HCT116 (cell line): ENCODE results near the gene ALKBH1. TPM values are rescaled to one million over a fixed set of nuclear protein-coding genes. Genes with fewer than 3 reads are reported as not detected.

Source experiments
- ATAC-seq: fragments of 200-7000 bp; cut with Tn5 transposase; 2 replicates; pipeline ENCODE4 v1.9.1; 2020; ENCODE audit warnings: mild to moderate bottlenecking, moderate library complexity
- BruUV-seq: library from RNA; stranded (reverse); fragments of 400-500 nt; replicated peaks from 2 replicates; lab custom pipeline; 2021; lab: Mats Ljungman, UMichigan
- CTCF ChIA-PET: fragments of 300-600 bp; sonication (Branson Sonifier 250); formaldehyde crosslinking; loops from one replicate; lab custom pipeline; 2021; ENCODE audit warnings: antibody characterized with exemption; lab: Charles Lee
- POLR2A ChIA-PET: fragments of 300-600, 350-600 bp; sonication (Branson Sonifier 250); formaldehyde crosslinking; loops from one replicate; lab custom pipeline; 2021; ENCODE audit warnings: antibody characterized with exemption; lab: Charles Lee
- RAD21 ChIA-PET, 2 experiments: fragments of 300-600 bp; sonication (Branson Sonifier 250); formaldehyde crosslinking; loops; one replicate each; lab custom pipeline; 2023; ENCODE audit warnings: low total read pairs in 2 of 2; ENCODE audit not compliant: uncharacterized antibody in 2 of 2, unreplicated experiment in 2 of 2, low non-redundant PET in 1 of 2; lab: Charles Lee
- DNase-seq: peaks from one replicate; pipeline ENCODE4 v3.0.0-alpha.2; 2010; ENCODE audit warnings: low read depth, low spot score
- H2AFZ ChIP-seq: fragments of 200-600 bp; shearing (Covaris generic), sonication (generic); 2 replicates; pipeline ENCODE4 v1.6.1; 2017; ENCODE audit warnings: low read depth, mixed run types, mixed read lengths, antibody characterized with exemption, low read length; ENCODE audit not compliant: poor library complexity, severe bottlenecking
- H3K27ac ChIP-seq: 2 replicates; pipeline ENCODE4 v1.5.1; 2012; ENCODE audit warnings: low read depth, low read length
- H3K27me3 ChIP-seq: fragments of 200-600 bp; sonication (generic); 2 replicates; pipeline ENCODE4 v1.6.1; 2016; ENCODE audit warnings: mixed run types, low read length, mixed read lengths; ENCODE audit not compliant: insufficient read depth
- H3K36me3 ChIP-seq, 2 experiments: fragments of 200-500 bp in 1 of 2; fragments of 200-600 bp in 1 of 2; sonication (Bioruptor generic) in 1 of 2; sonication (generic) in 1 of 2; 2 replicates each; pipeline versions ENCODE4 v1.5.1 to v1.6.1; 2014 to 2016; ENCODE audit warnings: low read length in 2 of 2, inconsistent platforms in 1 of 2, mixed read lengths in 1 of 2, mixed run types in 1 of 2; ENCODE audit not compliant: insufficient read depth in 2 of 2, control insufficient read depth in 1 of 2
- H3K4me1 ChIP-seq, 2 experiments: fragments of 200-600 bp in 1 of 2; sonication (generic) in 1 of 2; 2 replicates each; pipeline versions ENCODE4 v1.5.1 to v1.6.1; 2012 to 2017; ENCODE audit warnings: low read length in 2 of 2, inconsistent platforms in 1 of 2, mild to moderate bottlenecking in 1 of 2, mixed read lengths in 1 of 2, mixed run types in 1 of 2, moderate library complexity in 1 of 2; ENCODE audit not compliant: insufficient read depth in 2 of 2, control insufficient read depth in 1 of 2
- H3K4me2 ChIP-seq: fragments of 200-600 bp; sonication (generic); 2 replicates; pipeline ENCODE4 v1.6.1; 2017; ENCODE audit warnings: mixed run types, low read length, mixed read lengths
- H3K4me3 ChIP-seq, 2 experiments: fragments of 200-600 bp in 1 of 2; sonication (generic) in 1 of 2; replicated peaks in 1 of 2; 2 replicates each; pipeline ENCODE4 v1.5.1; 2011 to 2016; ENCODE audit warnings: low read length in 2 of 2, control low read depth in 1 of 2, low read depth in 1 of 2, mild to moderate bottlenecking in 1 of 2, mixed read lengths in 1 of 2, mixed run types in 1 of 2
- H3K79me2 ChIP-seq: fragments of 200-600 bp; sonication (generic); 2 replicates; pipeline ENCODE4 v1.6.1; 2017; ENCODE audit warnings: mild to moderate bottlenecking, mixed run types, low read length, moderate library complexity, mixed read lengths; ENCODE audit not compliant: insufficient read depth
- H3K9ac ChIP-seq: fragments of 200-600 bp; sonication (generic); 2 replicates; pipeline ENCODE4 v1.6.1; 2016; ENCODE audit warnings: low read length, mixed read lengths
- H3K9me2 ChIP-seq: fragments of 200-600 bp; sonication (generic), shearing (Covaris generic); 2 replicates; pipeline ENCODE4 v1.6.1; 2017; ENCODE audit warnings: mixed run types, mild to moderate bottlenecking, moderate library complexity; ENCODE audit not compliant: insufficient read depth
- H3K9me3 ChIP-seq, 2 experiments: fragments of 200-500 bp in 1 of 2; fragments of 200-600 bp in 1 of 2; sonication (Bioruptor generic) in 1 of 2; sonication (generic) in 1 of 2; 2 replicates each; pipeline ENCODE4 v1.6.1; 2014 to 2017; ENCODE audit warnings: low read length in 2 of 2, mixed read lengths in 2 of 2, inconsistent platforms in 1 of 2, low read depth in 1 of 2, mild to moderate bottlenecking in 1 of 2, mixed run types in 1 of 2, moderate library complexity in 1 of 2; ENCODE audit not compliant: control insufficient read depth in 1 of 2, insufficient read depth in 1 of 2
- H4K20me1 ChIP-seq: fragments of 200-600 bp; sonication (generic), shearing (Covaris generic); 2 replicates; pipeline ENCODE4 v1.6.1; 2017; ENCODE audit warnings: mixed run types, mild to moderate bottlenecking, moderate library complexity; ENCODE audit not compliant: insufficient read depth
- CEBPB ChIP-seq: IDR thresholded peaks from 2 replicates; pipeline ENCODE4 v1.6.1; 2012; ENCODE audit warnings: low read depth
- EGR1 ChIP-seq: IDR thresholded peaks from 2 replicates; pipeline ENCODE4 v1.6.1; 2012; ENCODE audit warnings: low read depth
- EZH2 ChIP-seq: fragments of 200-600 bp; sonication (generic); IDR thresholded peaks from 2 replicates; pipeline ENCODE4 v1.6.1; 2017; ENCODE audit warnings: antibody characterized with exemption, mixed run types
- EZH2phosphoT487 ChIP-seq: fragments of 200-600 bp; IDR thresholded peaks from 2 replicates; pipeline ENCODE4 v1.6.1; 2018; ENCODE audit warnings: antibody characterized with exemption, borderline replicate concordance
- FOSL1 ChIP-seq: IDR thresholded peaks from 2 replicates; pipeline ENCODE4 v1.6.1; 2012; ENCODE audit warnings: low read depth
- JUND ChIP-seq: IDR thresholded peaks from 2 replicates; pipeline ENCODE4 v1.6.1; 2012
- POLR2AphosphoS5 ChIP-seq: IDR thresholded peaks from 2 replicates; pipeline ENCODE4 v1.6.1; 2011; ENCODE audit warnings: mild to moderate bottlenecking, low read depth, low read length, moderate library complexity
- RAD21 ChIP-seq: IDR thresholded peaks from 2 replicates; pipeline ENCODE4 v1.6.1; 2012; ENCODE audit warnings: low read depth, mild to moderate bottlenecking
- SIN3A ChIP-seq: IDR thresholded peaks from 2 replicates; pipeline ENCODE4 v1.6.1; 2012; ENCODE audit warnings: low read depth
- SP1 ChIP-seq: IDR thresholded peaks from 2 replicates; pipeline ENCODE4 v1.6.1; 2012; ENCODE audit warnings: low read depth
- SRF ChIP-seq: IDR thresholded peaks from 2 replicates; pipeline ENCODE4 v1.6.1; 2012; ENCODE audit warnings: low read depth
- TCF7L2 ChIP-seq: IDR thresholded peaks from 2 replicates; pipeline ENCODE4 v1.7.0; 2011; ENCODE audit warnings: borderline replicate concordance, inconsistent platforms; ENCODE audit not compliant: insufficient read depth, insufficient read length; ENCODE audit errors: extremely low read depth
- YY1 ChIP-seq: IDR thresholded peaks from 2 replicates; pipeline ENCODE4 v1.6.1; 2011; ENCODE audit warnings: low read length, low read depth, moderate library complexity, mild to moderate bottlenecking; ENCODE audit not compliant: insufficient replicate concordance; ENCODE audit errors: extremely low read depth
- intact Hi-C: fragments of 100-400 bp; cut with micrococcal nuclease; formaldehyde crosslinking; loops from 2 replicates; pipeline ENCODE4 v1.10.0; 2022
- total RNA-seq: library from RNA; stranded (reverse); gene quantifications from one replicate; pipeline ENCODE4 v1.2.1, GENCODE V29; 2021; ENCODE audit not compliant: unreplicated experiment
- TF ChIP-seq, protein P1 (sequence below): IDR thresholded peaks from 2 replicates; pipeline ENCODE4 v1.6.1; 2012; ENCODE audit warnings: low read depth
- TF ChIP-seq, protein P2 (sequence below): IDR thresholded peaks from 2 replicates; pipeline ENCODE4 v1.6.1; 2012

The ALKBH1 gene
- total RNA-seq, 1 experiment from 2014 or later = 14.4 TPM

DNA sequence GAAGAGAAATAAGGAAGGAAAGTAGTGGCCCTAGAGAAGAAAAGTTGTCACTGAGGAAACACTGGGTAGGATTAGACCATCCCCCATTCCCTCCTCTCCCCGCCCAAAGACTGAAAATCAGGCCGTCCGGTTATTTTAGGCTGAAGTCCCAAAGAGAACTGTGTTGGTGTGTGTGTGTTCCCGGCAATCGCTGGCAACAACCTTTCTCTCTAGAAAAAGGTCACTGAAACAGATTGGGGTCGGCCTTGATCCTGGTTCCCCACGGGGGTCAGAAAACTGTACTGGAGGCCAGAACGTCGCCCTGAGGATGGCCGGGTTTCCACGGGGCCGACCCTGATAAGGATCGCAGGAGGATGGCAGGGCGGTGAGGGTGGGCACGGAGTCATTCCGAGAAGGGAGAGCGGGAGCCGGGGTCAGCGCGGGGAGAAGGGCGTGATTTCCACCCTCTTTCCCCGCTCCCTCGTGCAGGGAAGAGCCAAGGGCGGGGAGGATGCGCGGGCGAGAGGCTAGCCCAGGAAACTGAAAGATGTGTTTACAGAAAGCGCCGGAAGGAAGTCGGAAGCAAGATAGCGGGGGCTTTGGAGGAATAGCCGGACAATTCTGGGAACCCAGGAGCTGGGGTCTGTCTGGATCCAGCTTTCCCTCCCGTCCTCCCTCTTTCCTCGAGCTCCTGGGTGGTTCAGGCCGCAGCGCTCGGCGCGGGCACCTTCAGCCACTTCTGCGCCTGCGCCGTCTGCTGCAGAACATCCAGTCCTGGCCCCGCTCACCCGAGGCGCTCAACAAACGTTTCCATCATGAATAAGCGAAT, 66.1 kb downstream of the ALKBH1 start:
- Histone ChIP-seq H3K27ac (no peak overlapping the region), H3K4me3 (no peak overlapping the region), H2AFZ (no peak overlapping the region), H3K9me2 (no peaks in the 10 kb centered on the region), H3K36me3 (no peaks in the 10 kb centered on the region), H4K20me1 (no peaks in the 10 kb centered on the region), H3K27me3 (no peaks in the 10 kb centered on the region), H3K9me3 (no peaks in the 10 kb centered on the region), H3K9ac (no peak overlapping the region), H3K4me2 (no peak overlapping the region), H3K4me1 (peaks cover 0 to 9% of the 10 kb centered on the region in 2 experiments; a peak in 3 of 4 replicates), H3K79me2 (no peaks in the 10 kb centered on the region)
- TF ChIP-seq FOSL1 (no peak), RAD21 (no peak), SRF (no peak), YY1 (no peak), EZH2phosphoT487 (no peak), SP1 (no peak), SIN3A (no peak), EGR1 (no peak), CEBPB (no peak), POLR2AphosphoS5 (no peak), TCF7L2 (no peak), EZH2 (no peak), JUND (no peak)
- TF ChIP-seq, protein P1, sequence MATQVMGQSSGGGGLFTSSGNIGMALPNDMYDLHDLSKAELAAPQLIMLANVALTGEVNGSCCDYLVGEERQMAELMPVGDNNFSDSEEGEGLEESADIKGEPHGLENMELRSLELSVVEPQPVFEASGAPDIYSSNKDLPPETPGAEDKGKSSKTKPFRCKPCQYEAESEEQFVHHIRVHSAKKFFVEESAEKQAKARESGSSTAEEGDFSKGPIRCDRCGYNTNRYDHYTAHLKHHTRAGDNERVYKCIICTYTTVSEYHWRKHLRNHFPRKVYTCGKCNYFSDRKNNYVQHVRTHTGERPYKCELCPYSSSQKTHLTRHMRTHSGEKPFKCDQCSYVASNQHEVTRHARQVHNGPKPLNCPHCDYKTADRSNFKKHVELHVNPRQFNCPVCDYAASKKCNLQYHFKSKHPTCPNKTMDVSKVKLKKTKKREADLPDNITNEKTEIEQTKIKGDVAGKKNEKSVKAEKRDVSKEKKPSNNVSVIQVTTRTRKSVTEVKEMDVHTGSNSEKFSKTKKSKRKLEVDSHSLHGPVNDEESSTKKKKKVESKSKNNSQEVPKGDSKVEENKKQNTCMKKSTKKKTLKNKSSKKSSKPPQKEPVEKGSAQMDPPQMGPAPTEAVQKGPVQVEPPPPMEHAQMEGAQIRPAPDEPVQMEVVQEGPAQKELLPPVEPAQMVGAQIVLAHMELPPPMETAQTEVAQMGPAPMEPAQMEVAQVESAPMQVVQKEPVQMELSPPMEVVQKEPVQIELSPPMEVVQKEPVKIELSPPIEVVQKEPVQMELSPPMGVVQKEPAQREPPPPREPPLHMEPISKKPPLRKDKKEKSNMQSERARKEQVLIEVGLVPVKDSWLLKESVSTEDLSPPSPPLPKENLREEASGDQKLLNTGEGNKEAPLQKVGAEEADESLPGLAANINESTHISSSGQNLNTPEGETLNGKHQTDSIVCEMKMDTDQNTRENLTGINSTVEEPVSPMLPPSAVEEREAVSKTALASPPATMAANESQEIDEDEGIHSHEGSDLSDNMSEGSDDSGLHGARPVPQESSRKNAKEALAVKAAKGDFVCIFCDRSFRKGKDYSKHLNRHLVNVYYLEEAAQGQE = no peak
- TF ChIP-seq, protein P2, sequence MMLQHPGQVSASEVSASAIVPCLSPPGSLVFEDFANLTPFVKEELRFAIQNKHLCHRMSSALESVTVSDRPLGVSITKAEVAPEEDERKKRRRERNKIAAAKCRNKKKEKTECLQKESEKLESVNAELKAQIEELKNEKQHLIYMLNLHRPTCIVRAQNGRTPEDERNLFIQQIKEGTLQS = no peak
- CTCF ChIA-PET = no interaction called here
- POLR2A ChIA-PET = no interaction called here
- no peak for DNase-seq
- ATAC-seq = no peak
- intact Hi-C loops = no loop called here
- RAD21 ChIA-PET = no interaction called here
- no TSS peak for BruUV-seq
